SK-N-SH (cell line): ENCODE results near the gene DNAJC5. TPM values are rescaled to one million over a fixed set of nuclear protein-coding genes. Genes with fewer than 3 reads are reported as not detected.

Source experiments
- CTCF ChIA-PET: fragments of 300-600, 350-600 bp; formaldehyde crosslinking; extraction: SDS; loops from one replicate; lab custom pipeline; 2021; lab: Yijun Ruan, JAX
- POLR2A ChIA-PET: fragments of 350-600 bp; sonication (Branson Sonifier 250); formaldehyde crosslinking; extraction: SDS; loops from one replicate; lab custom pipeline; 2020; ENCODE audit warnings: antibody characterized with exemption, inconsistent platforms; lab: Yijun Ruan, JAX
- DNase-seq: peaks from one replicate; pipeline ENCODE4 v3.0.0; 2012
- H2AFZ ChIP-seq: fragments of 200-600 bp; sonication (generic); 2 replicates; pipeline ENCODE4 v1.8.1; 2016; ENCODE audit warnings: antibody characterized with exemption, mild to moderate bottlenecking, low read depth
- H3F3A ChIP-seq: fragments of 200-600 bp; sonication (generic); replicated peaks from 2 replicates; pipeline ENCODE3; 2016; ENCODE audit warnings: antibody characterized with exemption, mild to moderate bottlenecking; ENCODE audit not compliant: insufficient read depth
- H3K27ac ChIP-seq, 2 experiments: fragments of 200-500 bp in 1 of 2; fragments of 200-600 bp in 1 of 2; sonication (Bioruptor generic) in 1 of 2; sonication (generic), shearing (Covaris generic) in 1 of 2; 2 replicates each; pipeline versions ENCODE4 v1.5.1 to v1.6.1; 2014 to 2016; ENCODE audit warnings: low read depth in 2 of 2, inconsistent platforms in 1 of 2, low read length in 1 of 2, mild to moderate bottlenecking in 1 of 2, mixed read lengths in 1 of 2
- H3K27me3 ChIP-seq: fragments of 200-600 bp; sonication (generic), shearing (Covaris generic); 2 replicates; pipeline ENCODE4 v1.6.1; 2016; ENCODE audit warnings: mixed run types; ENCODE audit not compliant: insufficient read depth
- H3K36me3 ChIP-seq, 2 experiments: fragments of 200-500 bp in 1 of 2; fragments of 200-600 bp in 1 of 2; sonication (Bioruptor generic) in 1 of 2; sonication (generic) in 1 of 2; replicated peaks in 1 of 2; 2 replicates each; pipeline versions ENCODE3 to v1.5.1; 2014 to 2016; ENCODE audit warnings: low read length in 1 of 2, mild to moderate bottlenecking in 1 of 2; ENCODE audit not compliant: insufficient read depth in 2 of 2, control insufficient read depth in 1 of 2
- H3K4me1 ChIP-seq, 2 experiments: fragments of 200-500 bp in 1 of 2; fragments of 200-600 bp in 1 of 2; sonication (Bioruptor generic) in 1 of 2; sonication (generic), shearing (Covaris generic) in 1 of 2; 2 replicates each; pipeline versions ENCODE4 v1.5.1 to v1.6.1; 2014 to 2016; ENCODE audit warnings: low read depth in 1 of 2, low read length in 1 of 2, mixed run types in 1 of 2; ENCODE audit not compliant: insufficient read depth in 2 of 2, control insufficient read depth in 1 of 2
- H3K4me2 ChIP-seq: fragments of 200-600 bp; sonication (generic), shearing (Covaris generic); 2 replicates; pipeline ENCODE4 v1.6.1; 2017; ENCODE audit warnings: mixed run types
- H3K4me3 ChIP-seq, 2 experiments: fragments of 200-500 bp in 1 of 2; fragments of 200-600 bp in 1 of 2; sonication (Bioruptor generic) in 1 of 2; sonication (generic), shearing (Covaris generic) in 1 of 2; 2 replicates each; pipeline versions ENCODE4 v1.5.1 to v1.8.1; 2014 to 2016; ENCODE audit warnings: low read depth in 2 of 2, inconsistent platforms in 1 of 2, low read length in 1 of 2, mild to moderate bottlenecking in 1 of 2, mixed read lengths in 1 of 2, moderate library complexity in 1 of 2
- H3K79me2 ChIP-seq: fragments of 200-600 bp; sonication (generic); 2 replicates; pipeline ENCODE4 v1.8.1; 2017; ENCODE audit warnings: mild to moderate bottlenecking; ENCODE audit not compliant: insufficient read depth
- H3K9ac ChIP-seq: fragments of 200-600 bp; sonication (generic); 2 replicates; pipeline ENCODE4 v1.6.1; 2017; ENCODE audit warnings: mixed run types
- H3K9me2 ChIP-seq: fragments of 200-600 bp; sonication (generic); 2 replicates; pipeline ENCODE4 v1.6.1; 2017; ENCODE audit warnings: mixed run types
- H3K9me3 ChIP-seq: fragments of 200-600 bp; sonication (generic); 2 replicates; pipeline ENCODE4 v1.6.1; 2017; ENCODE audit warnings: mixed run types, mild to moderate bottlenecking, moderate library complexity
- H4K20me1 ChIP-seq: fragments of 200-600 bp; sonication (generic); 2 replicates; pipeline ENCODE4 v1.6.1; 2017; ENCODE audit warnings: mild to moderate bottlenecking, mixed run types; ENCODE audit not compliant: insufficient read depth
- CHD2 ChIP-seq: fragments of 150-350 bp; IDR thresholded peaks from 2 replicates; pipeline ENCODE4 v1.6.1; 2018; ENCODE audit warnings: low read length; ENCODE audit not compliant: partially characterized antibody
- EP300 ChIP-seq, 2 experiments: IDR thresholded peaks; 2 replicates each; pipeline versions ENCODE4 v1.4.0 to v1.6.1; 2012; ENCODE audit warnings: borderline replicate concordance in 1 of 2, low read depth in 1 of 2, low read length in 1 of 2
- EZH2phosphoT487 ChIP-seq: fragments of 200-600 bp; sonication (generic); IDR thresholded peaks from 2 replicates; pipeline ENCODE4 v1.6.1; 2017; ENCODE audit warnings: low read depth, mixed run types, mild to moderate bottlenecking, antibody characterized with exemption, moderate library complexity, borderline replicate concordance
- FOXM1 ChIP-seq: IDR thresholded peaks from 2 replicates; pipeline ENCODE4 v1.4.0; 2012; ENCODE audit warnings: low read depth, mild to moderate bottlenecking
- GABPA ChIP-seq: IDR thresholded peaks from 2 replicates; pipeline ENCODE4 v1.4.0; 2012; ENCODE audit warnings: low read depth, mild to moderate bottlenecking
- JUND ChIP-seq: IDR thresholded peaks from 2 replicates; pipeline ENCODE4 v1.4.0; 2012
- MAX ChIP-seq: IDR thresholded peaks from 2 replicates; pipeline ENCODE4 v1.4.0; 2012; ENCODE audit warnings: low read depth
- MEF2A ChIP-seq: IDR thresholded peaks from 2 replicates; pipeline ENCODE4 v1.4.0; 2012; ENCODE audit warnings: low read depth, borderline replicate concordance
- MXI1 ChIP-seq: IDR thresholded peaks from 2 replicates; pipeline ENCODE4 v1.6.1; 2012; ENCODE audit warnings: mild to moderate bottlenecking, low read depth, low read length, improper control_type of control experiment
- NFIC ChIP-seq: IDR thresholded peaks from 2 replicates; pipeline ENCODE4 v1.4.0; 2012; ENCODE audit warnings: borderline replicate concordance
- PBX3 ChIP-seq: IDR thresholded peaks from 2 replicates; pipeline ENCODE4; 2012
- RCOR1 ChIP-seq: fragments of 150-350 bp; IDR thresholded peaks from 2 replicates; pipeline ENCODE4 v1.6.1; 2017; ENCODE audit warnings: antibody characterized with exemption, low read length
- RFX5 ChIP-seq: IDR thresholded peaks from 2 replicates; pipeline ENCODE4 v1.6.1; 2012; ENCODE audit warnings: mild to moderate bottlenecking, improper control_type of control experiment, low read length
- RXRA ChIP-seq: IDR thresholded peaks from 2 replicates; pipeline ENCODE4 v1.4.0; 2012; ENCODE audit warnings: low read depth, mild to moderate bottlenecking, borderline replicate concordance
- SMC3 ChIP-seq: IDR thresholded peaks from 2 replicates; pipeline ENCODE4 v1.6.1; 2012; ENCODE audit warnings: low read depth, low read length, improper control_type of control experiment
- TAF1 ChIP-seq: IDR thresholded peaks from 2 replicates; pipeline ENCODE4 v1.6.1; 2012; ENCODE audit warnings: low read depth, mild to moderate bottlenecking, low read length, moderate library complexity, borderline replicate concordance
- TCF12 ChIP-seq: IDR thresholded peaks from 2 replicates; pipeline ENCODE4 v1.4.0; 2012
- USF1 ChIP-seq: IDR thresholded peaks from 2 replicates; pipeline ENCODE4 v1.4.0; 2012; ENCODE audit warnings: low read depth, borderline replicate concordance
- USF2 ChIP-seq: fragments of 150-350 bp; IDR thresholded peaks from 2 replicates; pipeline ENCODE4 v1.6.1; 2017; ENCODE audit warnings: antibody characterized with exemption, low read length, low read depth, borderline replicate concordance
- ZBTB33 ChIP-seq: IDR thresholded peaks from 2 replicates; pipeline ENCODE4 v1.4.0; 2012; ENCODE audit warnings: low read depth, borderline replicate concordance
- WGBS: methylation state at CpG from one replicate; pipeline ENCODE4 v1.1.6; 2017; ENCODE audit warnings: low lambda C conversion rate; 5-methylcytosine and 5-hydroxymethylcytosine counted together
- polyA plus RNA-seq, 3 experiments: library from polyadenylated mRNA; depleted of rRNA; stranded (reverse); fragments of >200 nt; gene quantifications; 2 replicates each; pipeline ENCODE4 v1.2.3, GENCODE V29; 2012

Gene DNAJC5
- polyA plus RNA-seq, 1 of the 3 experiments (the other 2 are of a cell fraction) = 24.2 TPM

GRCh38 chr20:63917811-63918210, 22.9 kb downstream of the DNAJC5 start:
- H3K9ac ChIP-seq = no peak overlapping the region
- ChIA-PET POLR2A (no interaction called here), CTCF (interaction anchor here (1.1 to 1.2 kb wide), 3 partner anchors 22 to 131 kb away, joined by 3 to 4 read pairs (median 3); no protein-coding TSS in a partner anchor)

GRCh38 chr20:63919130-63919529, 24.2 kb downstream of the DNAJC5 start:
- no peaks in the 10 kb centered on the region for H3K27me3 ChIP-seq
- no peaks in the 10 kb centered on the region for H3K4me1 ChIP-seq
- no peak overlapping the region for H3K9ac ChIP-seq
- peaks cover 20% of the 10 kb centered on the region for H4K20me1 ChIP-seq
- no peaks in the 10 kb centered on the region for H3F3A ChIP-seq
- H3K36me3 ChIP-seq = peaks cover 0 to 7% of the 10 kb centered on the region in 2 experiments
- CTCF ChIA-PET = interaction anchor here (1.2 kb wide), 1 partner anchor 20 kb away, joined by 3 read pairs; no protein-coding TSS in a partner anchor
- H3K79me2 ChIP-seq = peaks cover 87% of the 10 kb centered on the region
- POLR2A ChIA-PET = interaction anchor here (0.6 kb wide), 1 partner anchor 198 kb away, joined by 3 read pairs; no protein-coding TSS in a partner anchor
- H3K4me2 ChIP-seq = no peak overlapping the region
- H2AFZ ChIP-seq = no peak overlapping the region
- H3K27ac ChIP-seq = no peak overlapping the region
- no peaks in the 10 kb centered on the region for H3K9me2 ChIP-seq
- H3K4me3 ChIP-seq = no peak overlapping the region
- no peak for DNase-seq
- WGBS = 91% methylated on average over 13 of the region's 19 CpGs
- H3K9me3 ChIP-seq = no peaks in the 10 kb centered on the region
- TF ChIP-seq FOXM1 (no peak), USF2 (no peak), TCF12 (no peak), MEF2A (no peak), RXRA (no peak), EP300 (IDR thresholded peaks at IDR 0.05; ENCODE audit: borderline replicate concordance in 1 of 2, low read depth in 1 of 2, low read length in 1 of 2) (no peak), USF1 (no peak), RFX5 (no peak), NFIC (no peak), EZH2phosphoT487 (no peak), PBX3 (no peak), TAF1 (no peak), MAX (no peak), SMC3 (no peak), ZBTB33 (no peak), JUND (no peak), MXI1 (no peak)

More at GRCh38 chr20:63917811-63918210, 22.9 kb downstream of the DNAJC5 start:
- no peak for TF ChIP-seq CHD2
- no peak for TF ChIP-seq JUND
- TF ChIP-seq RFX5 = no peak
- TF ChIP-seq GABPA = no peak
- TF ChIP-seq TCF12 = no peak
- TF ChIP-seq NFIC = no peak
- TF ChIP-seq RXRA = no peak
- TF ChIP-seq RCOR1 = no peak
- no peak overlapping the region for H3K27ac ChIP-seq
- H3K9me2 ChIP-seq = no peaks in the 10 kb centered on the region
- no peak overlapping the region for H3K4me3 ChIP-seq
- no peaks in the 10 kb centered on the region for H3K27me3 ChIP-seq
- peaks cover 0 to 7% of the 10 kb centered on the region in 2 experiments for H3K36me3 ChIP-seq
- DNase-seq = no peak
- peaks cover 30% of the 10 kb centered on the region for H4K20me1 ChIP-seq
- H3K4me1 ChIP-seq = no peaks in the 10 kb centered on the region; a peak in 1 of 4 replicates
- no peaks in the 10 kb centered on the region for H3F3A ChIP-seq
- peaks cover 87% of the 10 kb centered on the region for H3K79me2 ChIP-seq
- H3K9me3 ChIP-seq = no peaks in the 10 kb centered on the region
- no peak overlapping the region for H3K4me2 ChIP-seq
- WGBS = 97% methylated on average over 11 of the region's 11 CpGs
- H2AFZ ChIP-seq = no peak overlapping the region
